Activated CD8-positive, alpha-beta memory T cell treated with anti-CD3 and anti-CD28 coated beads, Interleukin-2, amount 50 U/mL, for 24 hours (primary cell): ENCODE results near the gene SHF.
A peak's percentile ranks its signal among the peaks of the same experiment; 100 is the strongest.

Experiments
- DNase-seq: peaks from one replicate; pipeline ENCODE4 v3.0.0-alpha.2; 2020; ENCODE audit errors: extremely low read depth

SHF gene

DNA sequence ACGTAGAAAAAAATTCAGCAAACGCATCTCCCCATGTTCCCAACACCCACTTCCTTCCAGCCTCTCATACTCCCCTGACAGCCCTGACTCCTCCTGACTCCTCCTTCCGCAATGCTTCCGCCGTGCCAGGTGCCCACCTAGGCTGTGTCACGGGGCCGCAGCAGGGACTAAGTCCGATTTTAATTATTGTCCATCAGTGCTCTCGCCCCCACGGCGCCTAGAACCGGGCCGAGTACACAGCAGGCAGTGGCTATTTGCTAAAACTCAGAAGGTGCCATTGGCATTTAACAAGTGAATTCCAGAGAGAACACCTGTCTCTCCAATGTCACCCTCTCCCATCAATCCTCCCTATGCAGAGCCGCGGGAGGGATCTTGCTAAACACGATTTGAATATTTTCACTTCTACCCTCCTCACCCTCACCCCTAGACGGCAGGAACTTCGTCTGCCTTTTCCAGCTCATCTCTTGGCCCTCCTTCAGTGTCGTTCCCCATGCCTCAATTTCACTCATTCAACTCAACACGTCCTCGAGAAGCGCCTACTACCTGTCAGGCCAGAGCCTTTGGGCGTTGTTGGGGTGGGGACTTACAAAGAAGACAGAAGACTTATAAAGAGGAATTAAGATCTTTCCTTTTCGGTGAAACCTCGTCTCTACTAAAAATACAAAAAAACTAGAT lies 11.5 kb upstream of the SHF start:
- DNase-seq = no peak

GRCh38 chr15:45198337-45199135 lies 10.8 kb upstream of the SHF start:
- peak; percentile 85 for DNase-seq

DNA sequence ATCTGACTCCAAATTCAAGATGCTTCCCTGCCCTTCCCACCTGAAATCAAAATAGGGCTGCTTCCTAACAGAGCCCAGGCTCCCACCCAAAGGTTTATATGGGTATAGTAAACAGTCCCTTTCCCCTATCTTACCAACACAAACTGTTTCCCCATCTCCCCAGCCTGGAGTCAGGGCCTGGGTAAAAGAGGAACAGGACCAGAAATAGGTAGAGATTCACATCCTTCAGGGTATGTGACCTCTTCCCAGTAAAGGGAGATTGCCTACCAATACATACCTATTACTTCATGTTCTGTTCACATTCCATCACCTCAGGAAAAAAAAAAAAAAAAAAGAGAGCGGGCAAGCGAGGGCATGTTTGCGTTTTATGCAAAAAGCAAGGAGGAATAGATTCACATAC lies 9.7 kb upstream of the SHF start:
- DNase-seq = no peak

- DNase-seq = no peak
Measured at GRCh38 chr15:45187578-45187893, 230 bp downstream of the SHF start.

- DNase-seq = no peak
Measured at GRCh38 chr15:45186771-45187577, 792 bp downstream of the SHF start.

- DNase-seq = no peak
Measured at GRCh38 chr15:45185903-45186770, 1.6 kb downstream of the SHF start.

DNA sequence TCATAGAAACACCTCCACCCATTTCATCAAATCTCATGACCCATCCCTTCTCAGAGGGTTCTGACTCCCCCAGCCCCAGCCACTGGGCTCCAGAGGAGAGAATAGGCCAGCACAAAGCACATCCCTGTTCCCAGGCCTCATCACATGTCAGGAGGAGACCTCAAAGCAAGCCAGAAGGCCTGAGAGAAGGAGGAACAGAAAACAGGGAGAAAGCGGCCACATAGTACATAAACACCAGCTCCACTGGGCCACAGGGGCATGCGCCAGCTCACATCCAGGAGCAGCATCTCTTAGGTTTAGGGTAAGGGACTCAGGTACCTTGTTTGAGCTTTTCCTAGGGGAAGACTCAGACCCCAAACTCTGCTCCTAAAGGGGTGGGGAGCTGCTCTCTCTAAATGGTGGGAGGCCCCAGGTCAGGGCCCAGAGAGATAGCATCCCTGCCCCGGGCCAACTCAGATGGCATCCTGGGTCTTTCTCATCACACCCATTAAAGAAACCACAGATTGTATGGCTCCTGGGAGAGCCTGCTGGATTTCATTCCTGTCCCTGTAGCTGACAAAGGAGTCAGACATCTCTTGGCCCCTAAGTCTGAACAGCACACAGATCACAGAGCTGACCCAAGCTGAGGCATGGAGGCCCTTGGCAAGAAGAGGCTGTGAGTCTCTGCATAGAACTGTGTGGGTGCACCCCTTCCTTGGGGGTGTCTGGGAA lies 2.5 kb downstream of the SHF start:
- DNase-seq = no peak

GRCh38 chr15:45184562-45185041 lies 3.2 kb downstream of the SHF start:
- no peak for DNase-seq

DNA sequence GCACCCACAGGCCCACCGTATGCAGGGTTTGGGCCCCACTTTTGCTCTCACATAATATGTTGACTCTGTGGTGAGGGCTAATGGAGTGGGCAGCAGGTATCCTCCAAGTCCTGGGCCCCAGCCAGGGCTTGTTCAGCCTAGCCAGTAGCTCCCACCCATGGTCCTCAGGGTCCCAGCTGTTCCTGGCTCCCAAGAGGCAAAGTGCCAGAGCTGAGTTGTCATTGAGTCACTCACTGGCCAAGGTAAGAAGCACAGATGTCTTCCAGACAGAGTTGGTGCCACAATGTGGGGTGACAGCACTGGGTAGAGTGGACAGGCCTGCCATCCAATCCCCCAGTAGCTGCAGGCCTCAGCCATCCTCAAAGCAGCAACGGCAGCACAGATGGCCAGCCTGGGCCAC lies 4.3 kb downstream of the SHF start:
- no peak for DNase-seq

GRCh38 chr15:45182996-45183395 lies 4.8 kb downstream of the SHF start:
- no peak for DNase-seq

- no peak for DNase-seq
Measured at GRCh38 chr15:45181491-45182285, 6.1 kb downstream of the SHF start.

DNA sequence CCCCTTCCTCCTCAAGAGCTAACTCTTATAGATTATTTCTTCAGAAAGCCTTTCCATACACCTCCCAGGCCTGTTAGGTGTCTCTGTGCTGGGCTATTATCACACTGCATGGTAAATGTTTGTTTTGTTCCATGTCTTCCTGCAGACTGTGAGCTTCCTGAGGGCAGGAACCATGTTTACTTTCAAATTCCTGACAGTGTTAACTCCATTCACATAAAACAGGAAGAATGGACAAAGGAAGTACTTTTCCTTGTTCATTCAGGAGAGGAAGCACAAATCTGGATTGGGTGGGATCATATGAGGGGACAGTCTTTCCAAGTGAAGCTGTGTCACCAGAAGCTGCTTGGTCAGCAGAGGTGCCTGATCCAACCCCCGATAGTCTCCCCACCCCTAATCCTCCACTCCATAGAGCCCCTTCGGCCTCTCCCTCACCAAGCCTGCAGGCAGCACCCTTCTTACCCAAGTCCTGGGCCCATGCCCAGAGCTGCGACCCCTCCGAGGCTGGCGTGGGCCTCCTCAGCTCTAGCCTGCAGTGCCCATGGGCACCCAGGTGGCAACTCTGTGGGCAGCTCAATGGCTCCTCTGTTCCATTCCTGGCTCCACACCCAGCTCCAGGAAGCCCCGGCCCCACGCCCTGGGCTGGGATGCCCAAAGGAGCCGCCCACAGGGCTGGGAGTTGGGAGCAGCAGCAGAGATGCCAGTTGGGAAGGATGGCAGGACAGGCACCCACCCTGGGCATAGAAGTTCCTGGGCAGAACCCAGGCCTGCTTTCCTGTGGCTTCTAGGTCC lies 6.9 kb downstream of the SHF start:
- DNase-seq = no peak

DNA sequence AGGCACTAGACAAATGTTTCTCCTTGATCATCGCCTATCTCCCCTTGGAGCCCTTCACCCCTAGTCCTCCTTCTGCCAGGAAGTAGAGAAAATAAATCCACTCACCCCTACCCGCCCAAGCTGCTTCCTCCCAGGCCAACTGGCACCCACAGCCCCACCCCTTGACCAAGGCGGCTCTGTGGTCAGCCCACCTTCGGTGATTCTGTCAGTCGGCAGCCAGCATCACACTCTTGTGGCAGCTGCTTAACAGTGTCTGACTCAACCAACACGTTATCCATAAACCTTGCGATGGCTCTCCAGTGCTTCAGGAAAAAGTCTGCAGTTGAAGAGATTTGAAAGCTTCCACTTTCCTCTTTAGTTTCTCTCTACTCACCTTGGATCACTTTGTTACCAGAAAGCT lies 7.6 kb downstream of the SHF start:
- DNase-seq = no peak

- DNase-seq = no peak
Measured at GRCh38 chr15:45179221-45179985, 8.4 kb downstream of the SHF start.

- DNase-seq = no peak
Measured at GRCh38 chr15:45177285-45177684, 10.5 kb downstream of the SHF start.

- DNase-seq = no peak
Measured at GRCh38 chr15:45174577-45174976, 13.2 kb downstream of the SHF start.

- DNase-seq = no peak
Measured at GRCh38 chr15:45174069-45174468, 13.7 kb downstream of the SHF start.

GRCh38 chr15:45171912-45172311 lies 15.9 kb downstream of the SHF start:
- DNase-seq = no peak
